Stimulated activated CD4-positive, alpha-beta T cell treated with anti-CD3 and anti-CD28 coated beads, Interleukin-4, amount 100 ng/mL, for 4 hours (primary cell): ENCODE measurements around the gene GRPR.

ENCODE experiments used
- DNase-seq, 2 experiments: peaks; one replicate each; pipeline ENCODE4 v3.0.0-alpha.2; 2020

Gene GRPR

GRCh38 chrX:16123222-16123786 lies at the start of gene GRPR:
Gene GRPR (plus strand): TSS chrX:16123565. CDS start chrX:16123954, 389 bp downstream.
- peak; percentile 30 to 31 for DNase-seq

GRCh38 chrX:16075087-16075486 lies 48.3 kb upstream of the GRPR start:
- no peak for DNase-seq

GRCh38 chrX:16076834-16077233 lies 46.5 kb upstream of the GRPR start:
- DNase-seq, result no peak

GRCh38 chrX:16077811-16078210 lies 45.6 kb upstream of the GRPR start:
- no peak for DNase-seq

GRCh38 chrX:16081357-16081756 lies 42.0 kb upstream of the GRPR start:
- DNase-seq, result no peak

- no peak for DNase-seq
Measured at GRCh38 chrX:16082470-16083085, 40.8 kb upstream of the GRPR start.

GRCh38 chrX:16087076-16087475 lies 36.3 kb upstream of the GRPR start:
- no peak for DNase-seq

GRCh38 chrX:16089086-16089485 lies 34.3 kb upstream of the GRPR start:
- no peak for DNase-seq

- DNase-seq, result no peak
Measured at GRCh38 chrX:16096141-16096540, 27.2 kb upstream of the GRPR start.

- no peak for DNase-seq
Measured at GRCh38 chrX:16100673-16101072, 22.7 kb upstream of the GRPR start.

- DNase-seq, result no peak
Measured at GRCh38 chrX:16101581-16101980, 21.8 kb upstream of the GRPR start.

- DNase-seq, result no peak
Measured at GRCh38 chrX:16103625-16104024, 19.7 kb upstream of the GRPR start.

- DNase-seq, result no peak
Measured at GRCh38 chrX:16112428-16112827, 10.9 kb upstream of the GRPR start.

- DNase-seq, result no peak
Measured at GRCh38 chrX:16113978-16114565, 9.3 kb upstream of the GRPR start.

GRCh38 chrX:16114611-16115010 lies 8.8 kb upstream of the GRPR start:
- DNase-seq, result no peak

- DNase-seq, result no peak
Measured at GRCh38 chrX:16119353-16120220, 3.8 kb upstream of the GRPR start.

- DNase-seq, result no peak
Measured at GRCh38 chrX:16120431-16120830, 2.9 kb upstream of the GRPR start.

- DNase-seq, result no peak
Measured at GRCh38 chrX:16124201-16124600, 836 bp downstream of the GRPR start.

GRCh38 chrX:16125520-16126149 lies 2.3 kb downstream of the GRPR start:
- DNase-seq, result no peak

GRCh38 chrX:16130707-16131106 lies 7.3 kb downstream of the GRPR start:
- no peak for DNase-seq

- no peak for DNase-seq
Measured at GRCh38 chrX:16134936-16135335, 11.6 kb downstream of the GRPR start.

GRCh38 chrX:16136080-16136479 lies 12.7 kb downstream of the GRPR start:
- no peak for DNase-seq

GRCh38 chrX:16137416-16138107 lies 14.2 kb downstream of the GRPR start:
- no peak for DNase-seq
